HG03280 (cell line): ENCODE measurements around the gene BAZ2A.

Experiments
- ATAC-seq: cut with Tn5 transposase; IDR thresholded peaks from one replicate; pipeline ENCODE4 v1.9.1; 2021; ENCODE audit warnings: mild to moderate bottlenecking, moderate library complexity; ENCODE audit not compliant: unreplicated experiment

Gene BAZ2A

DNA sequence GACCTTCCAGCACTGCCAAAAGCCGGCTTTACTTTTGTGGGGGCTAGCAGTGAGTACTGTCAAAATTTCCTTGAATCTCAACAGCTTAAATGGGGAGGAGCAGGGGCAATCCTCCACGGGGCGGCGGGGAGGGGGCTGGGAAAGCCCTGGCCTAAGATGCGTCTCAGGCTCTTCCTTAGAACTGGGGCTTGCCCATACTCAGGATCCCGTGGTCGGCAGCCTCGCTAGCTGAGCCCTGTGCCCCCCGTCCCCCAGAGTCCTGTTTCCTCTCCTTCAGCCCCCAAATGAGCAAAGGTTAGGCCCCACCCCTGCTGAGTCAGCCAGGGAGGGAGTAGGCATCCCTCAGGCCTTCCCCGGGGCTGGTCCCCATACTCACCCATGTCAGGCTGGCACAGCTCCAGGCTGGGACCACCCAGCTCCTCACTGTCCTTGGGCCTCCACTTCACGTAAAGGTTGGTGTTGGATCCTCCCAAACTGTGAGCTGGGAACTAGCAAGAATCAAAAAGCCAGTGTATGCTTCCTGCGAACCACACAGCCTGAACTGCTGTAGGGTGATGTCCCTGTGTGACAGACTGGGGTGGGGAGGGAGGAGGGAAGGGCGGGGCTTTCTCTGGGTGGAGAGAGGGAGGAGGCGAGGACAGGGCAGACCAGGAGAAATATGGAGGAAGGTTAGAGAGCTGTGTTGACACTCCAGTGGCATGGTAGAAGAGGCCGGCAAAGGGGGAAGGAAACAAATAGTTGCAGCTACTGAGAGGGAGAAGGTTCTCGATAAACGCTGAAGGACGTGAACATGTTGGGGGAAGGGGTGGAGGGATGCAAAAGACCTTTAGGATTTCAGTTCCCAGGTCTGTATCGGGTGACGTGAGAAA is 5.9 kb upstream of the BAZ2A start:
- ATAC-seq, result peak; percentile 46

DNA sequence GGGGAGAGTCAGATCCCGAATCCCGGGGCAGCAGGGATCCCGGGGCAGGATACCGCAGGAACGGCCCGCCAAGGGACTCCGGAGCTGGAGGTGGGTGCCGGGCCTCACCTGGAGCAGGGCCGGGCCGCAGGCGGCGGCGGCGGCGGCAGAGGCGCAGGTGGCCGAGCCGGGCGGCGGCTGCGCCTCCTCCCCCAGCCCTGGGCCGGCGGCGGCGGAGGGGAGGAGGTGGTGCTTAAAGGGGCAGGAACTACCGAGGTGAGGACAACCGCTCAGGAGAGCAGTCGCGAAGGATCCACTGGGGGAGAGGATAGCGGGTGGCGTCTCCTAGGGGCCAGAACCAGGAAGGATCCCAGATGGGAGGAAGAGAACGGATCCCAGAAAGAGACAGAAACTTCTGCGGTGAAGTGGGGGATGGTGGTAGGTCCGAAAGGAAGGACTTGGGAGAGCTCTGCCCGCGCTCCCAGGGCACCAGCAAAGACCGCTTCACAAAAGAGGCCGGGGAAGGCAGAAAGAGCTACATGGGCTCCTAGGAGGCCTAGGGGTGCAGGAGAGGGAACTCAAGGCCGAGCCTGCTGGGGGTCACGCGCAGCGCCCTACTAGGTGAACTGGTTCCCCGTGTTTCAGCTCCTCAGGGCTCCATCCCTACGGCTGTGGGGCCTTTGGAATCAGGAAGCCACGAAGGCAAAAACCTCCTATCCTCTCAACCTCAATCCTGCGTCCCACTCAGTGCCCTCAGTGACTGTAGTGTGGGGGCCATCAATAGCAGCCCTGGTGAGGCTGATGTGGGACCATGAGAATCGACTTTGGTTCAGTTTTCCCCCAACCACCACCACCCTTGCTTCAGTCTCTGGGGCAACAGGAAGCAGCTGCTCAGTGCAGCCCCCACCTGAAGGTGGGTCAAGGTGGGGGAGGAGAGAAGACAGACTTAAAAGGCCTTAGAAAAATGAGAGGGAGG is 5.0 kb upstream of the BAZ2A start:
- ATAC-seq, result peak; percentile 36

GRCh38 chr12:56634242-56634836 is 4.2 kb upstream of the BAZ2A start:
- ATAC-seq, result no peak

DNA sequence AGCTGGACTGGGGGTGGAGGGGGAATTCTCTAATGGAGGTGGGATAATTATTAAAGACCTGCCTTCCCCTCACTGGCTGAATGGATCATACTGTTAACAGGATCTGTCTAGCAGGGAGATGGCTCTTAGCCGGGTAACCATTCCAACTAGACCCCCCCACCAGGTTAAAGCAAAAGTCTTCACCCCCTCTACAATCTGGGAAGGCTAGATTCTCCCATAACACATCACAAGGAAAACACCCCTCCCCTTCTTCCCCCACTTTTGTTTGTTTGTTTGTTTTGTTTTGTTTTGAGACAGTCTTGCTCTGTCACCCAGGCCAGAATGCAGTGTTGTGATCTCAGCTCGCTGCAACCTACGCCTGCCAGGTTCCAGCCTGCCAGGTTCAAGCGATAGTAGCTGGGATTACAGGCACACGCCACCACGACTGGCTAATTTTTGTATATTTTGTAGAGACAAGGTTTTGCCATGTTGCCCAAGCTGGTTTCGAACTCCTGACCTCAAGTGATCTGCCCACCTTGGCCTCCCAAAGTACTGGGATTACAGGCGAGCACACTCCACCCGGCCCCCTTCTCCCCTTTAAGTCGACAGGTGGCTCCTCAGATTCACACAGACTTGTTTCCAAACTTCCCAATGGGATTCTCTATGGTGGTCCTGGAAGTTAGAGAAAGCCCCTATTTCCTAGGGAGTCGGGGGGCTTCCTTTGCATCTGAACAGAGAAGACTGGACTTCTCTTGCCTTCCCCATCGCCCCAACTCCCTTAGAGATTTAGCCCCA is 3.5 kb upstream of the BAZ2A start:
- no peak for ATAC-seq

- ATAC-seq, result no peak
Observed at GRCh38 chr12:56632701-56633467, 2.8 kb upstream of the BAZ2A start.

DNA sequence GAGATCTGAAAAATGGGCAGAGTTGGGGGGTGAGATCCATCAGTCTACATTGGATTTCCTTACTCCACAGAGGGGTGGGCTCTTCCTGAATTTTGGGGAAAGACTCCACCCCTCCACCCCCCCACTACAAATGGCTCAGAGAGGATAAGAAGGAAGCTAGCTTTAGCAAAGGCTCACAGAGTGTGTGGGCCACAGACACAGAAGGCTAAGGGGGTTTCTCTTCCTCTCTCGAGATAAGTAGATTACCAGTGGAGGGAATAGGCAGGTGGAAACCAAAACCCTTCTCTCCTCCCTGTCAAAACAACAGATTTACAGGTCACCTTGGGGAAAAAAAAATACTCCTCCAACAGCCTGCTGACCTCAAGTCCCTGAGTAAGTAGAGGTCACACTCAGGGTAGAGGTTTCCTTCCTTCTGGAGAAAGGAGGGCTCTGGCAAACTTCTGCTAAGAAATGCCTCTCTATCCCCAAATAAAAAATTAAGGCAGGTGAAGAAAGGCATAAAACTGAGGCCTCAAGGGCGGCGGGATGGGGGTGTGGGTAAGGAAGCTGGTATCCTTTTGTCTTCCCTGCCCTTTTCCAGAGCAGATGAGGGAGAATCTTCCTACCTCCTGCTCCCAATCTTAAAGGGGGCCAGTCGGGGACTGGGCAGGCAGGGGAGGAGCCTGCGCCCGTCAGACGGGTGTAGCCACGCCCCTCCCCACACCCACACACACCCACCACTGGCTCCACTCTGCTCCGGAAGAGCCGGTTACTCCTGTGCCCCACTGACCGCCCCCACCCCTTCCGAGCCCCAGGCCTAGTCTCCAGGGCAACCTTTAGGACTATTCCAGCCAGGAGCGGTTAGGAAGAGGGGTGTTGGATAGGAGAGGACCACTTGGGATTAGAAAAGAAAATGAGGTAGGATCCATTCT is 1.9 kb upstream of the BAZ2A start:
- ATAC-seq, result peak; percentile 18

GRCh38 chr12:56629459-56630179 is 507 bp downstream of the BAZ2A start:
- peak; percentile 3 for ATAC-seq

GRCh38 chr12:56628671-56629458 is 1.3 kb downstream of the BAZ2A start:
- ATAC-seq, result no peak

DNA sequence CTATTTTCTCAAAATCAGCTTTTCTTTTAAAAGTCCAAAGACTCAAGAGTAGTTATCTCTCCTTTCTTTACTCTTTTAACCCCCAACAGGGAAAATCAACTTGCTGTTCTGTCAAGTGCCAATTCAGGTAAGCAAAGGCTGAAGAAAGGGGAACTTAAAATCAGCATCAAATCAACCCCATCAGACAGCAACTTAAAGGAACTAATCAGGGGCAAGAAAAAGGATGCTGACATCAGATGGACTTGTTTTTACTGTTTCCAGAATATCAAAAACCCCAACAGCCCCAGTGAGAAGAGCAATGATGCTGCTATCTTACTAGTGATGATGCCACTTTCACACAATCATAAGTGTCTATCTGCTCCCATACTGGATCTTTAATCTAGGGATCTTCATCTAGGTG is 3.4 kb downstream of the BAZ2A start:
- ATAC-seq, result no peak

- no peak for ATAC-seq
Observed at GRCh38 chr12:56622535-56622934, 7.6 kb downstream of the BAZ2A start.

- no peak for ATAC-seq
Observed at GRCh38 chr12:56616925-56617324, 13.2 kb downstream of the BAZ2A start.

DNA sequence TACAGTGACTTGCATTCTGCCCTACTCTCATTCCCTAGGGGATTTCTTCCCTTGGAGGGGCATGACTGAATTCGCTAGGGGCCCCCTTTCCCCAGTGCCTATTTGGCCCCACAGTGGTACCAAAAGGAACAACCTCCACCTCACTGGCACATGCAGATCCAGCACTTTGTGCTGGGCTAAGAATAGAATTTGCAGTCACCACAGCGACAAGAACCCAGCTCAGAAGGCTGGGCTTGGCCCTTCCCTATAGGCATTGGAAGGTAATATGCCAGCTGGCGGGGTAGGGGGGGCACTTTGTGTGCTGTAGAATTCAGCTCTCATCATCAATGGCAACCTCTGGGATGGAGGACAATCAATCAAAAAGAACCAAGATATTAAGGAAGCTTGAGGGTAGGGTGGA is 13.9 kb downstream of the BAZ2A start:
- no peak for ATAC-seq

DNA sequence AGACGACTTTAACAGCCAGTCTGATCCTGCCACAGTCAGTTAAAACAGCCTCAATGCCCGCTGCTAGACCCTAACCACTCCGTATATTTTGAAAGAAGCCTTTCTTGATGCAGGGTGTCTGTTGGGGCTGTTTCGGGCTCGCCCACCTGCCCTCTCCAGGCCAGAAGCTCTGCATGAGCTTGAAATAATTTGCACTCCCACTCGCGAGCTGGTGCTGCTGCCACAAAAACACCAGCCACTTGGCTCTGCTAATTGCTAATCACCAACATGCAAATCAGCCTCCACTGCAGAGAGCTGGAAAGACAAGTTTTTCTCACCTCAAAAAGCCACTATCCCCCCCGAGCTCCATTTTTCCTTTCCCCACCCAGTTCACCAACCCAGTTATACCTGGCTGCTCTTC is 15.5 kb downstream of the BAZ2A start:
- no peak for ATAC-seq

GRCh38 chr12:56604355-56604754 is 25.8 kb downstream of the BAZ2A start:
- no peak for ATAC-seq

DNA sequence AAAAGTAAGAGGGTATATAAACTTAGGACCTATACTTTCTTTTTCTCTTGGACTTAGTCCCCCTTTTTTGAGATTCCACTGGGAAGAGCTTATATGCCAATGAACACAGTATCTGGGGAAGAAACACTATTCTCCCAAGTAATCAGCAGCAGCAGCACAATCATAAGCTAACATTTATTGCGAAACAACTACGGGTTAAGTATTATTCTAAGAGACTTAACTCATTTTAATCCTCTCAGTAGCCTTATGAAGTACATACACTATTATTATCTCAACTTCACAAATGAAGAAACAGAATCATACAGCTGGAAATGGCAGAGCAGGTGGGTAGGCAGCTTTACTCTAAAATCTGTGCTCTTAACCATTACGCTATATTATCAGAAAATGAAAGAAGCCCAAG is 27.9 kb downstream of the BAZ2A start:
- no peak for ATAC-seq

GRCh38 chr12:56601503-56601902 is 28.6 kb downstream of the BAZ2A start:
- ATAC-seq, result no peak

GRCh38 chr12:56600753-56601152 is 29.4 kb downstream of the BAZ2A start:
- no peak for ATAC-seq
